GM18858 (cell line): ENCODE data around the gene RAB11B.
"Not testable (repeated sequence)": the region's sequence is repeated elsewhere in the genome, so short reads cannot be mapped to it uniquely, and the experiment has no call there.

Source experiments
- ATAC-seq: cut with Tn5 transposase; IDR thresholded peaks from one replicate; pipeline ENCODE4 v1.9.1; 2021; ENCODE audit not compliant: unreplicated experiment

The RAB11B gene

DNA sequence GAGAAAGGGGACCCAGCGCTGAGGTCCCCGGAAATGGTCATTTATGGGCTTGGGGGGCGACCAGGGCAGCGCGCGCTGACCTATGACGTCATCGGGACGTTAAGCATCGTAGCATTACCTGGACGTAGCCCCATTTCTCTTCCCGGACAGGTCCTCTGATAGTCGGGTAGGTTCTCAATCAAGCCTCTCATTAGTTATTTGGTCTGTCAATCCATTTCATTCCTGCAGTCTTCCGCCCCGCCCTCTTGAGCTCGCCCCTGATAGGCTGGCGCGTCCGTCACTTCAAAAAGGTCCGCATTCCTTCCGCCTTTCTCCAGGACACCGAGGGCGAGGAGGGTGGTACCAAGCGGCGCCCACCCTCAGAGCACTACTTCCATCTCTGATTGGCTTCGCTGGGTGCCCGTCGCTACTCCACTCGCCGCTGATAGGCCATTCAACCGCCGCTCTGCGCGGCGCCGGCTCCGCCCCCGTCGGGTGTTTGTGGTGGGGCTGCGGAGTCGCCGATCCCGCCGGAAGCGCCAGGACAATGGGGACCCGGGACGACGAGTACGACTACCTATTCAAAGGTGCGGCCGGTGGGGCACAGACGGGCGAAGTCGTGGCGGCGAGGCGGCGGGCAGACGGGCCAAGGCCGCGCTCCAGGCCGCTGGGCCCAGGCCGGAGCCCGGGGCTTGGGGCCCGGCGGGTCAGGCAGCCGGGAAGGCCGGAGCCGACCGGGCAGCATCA lies at the start of gene RAB11B:
Gene RAB11B, plus strand, starts transcription at position 470 of the 726 bp plus-strand sequence. Its CDS starts 57 bp downstream, at position 527.
- ATAC-seq: peak; percentile 88

DNA sequence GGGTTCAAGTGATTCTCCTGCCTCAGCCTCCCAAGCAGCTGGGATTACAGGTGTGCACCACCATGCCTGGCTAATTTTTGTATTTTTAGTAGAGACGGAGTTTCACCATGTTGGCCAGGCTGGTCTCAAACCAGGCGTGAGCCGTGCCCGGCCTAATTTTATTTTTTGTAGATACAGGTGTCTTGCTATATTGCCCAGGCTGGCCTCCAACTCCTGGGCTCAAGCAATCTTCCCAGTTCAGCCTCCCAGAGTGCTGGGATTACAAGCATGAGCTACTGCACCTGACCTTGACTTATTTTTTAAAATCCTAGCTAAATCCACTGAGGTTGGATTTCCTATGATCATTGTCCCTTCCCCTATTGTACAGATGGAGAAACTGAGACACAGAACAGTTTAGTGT lies 48.7 kb upstream of the RAB11B start:
- not testable (repeated sequence) for ATAC-seq

DNA sequence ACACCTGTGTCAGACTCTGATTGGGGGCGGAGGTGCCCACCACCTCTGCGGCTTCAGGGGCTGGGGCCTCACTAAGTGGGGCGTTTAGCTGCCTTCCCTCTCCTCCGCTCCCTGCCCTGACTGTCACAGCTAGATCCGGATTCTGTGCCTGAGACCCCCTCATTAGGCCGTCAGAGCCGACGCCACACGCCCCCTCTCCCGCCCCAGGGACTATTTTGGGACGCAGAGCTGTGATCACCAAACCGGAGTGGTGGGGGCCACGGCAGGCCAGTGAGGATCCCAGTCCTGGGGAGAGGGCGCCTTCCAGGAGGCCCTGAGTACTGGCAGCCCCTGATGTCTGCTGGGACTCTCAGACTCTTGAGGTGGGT lies 47.9 kb upstream of the RAB11B start:
- no peak for ATAC-seq

DNA sequence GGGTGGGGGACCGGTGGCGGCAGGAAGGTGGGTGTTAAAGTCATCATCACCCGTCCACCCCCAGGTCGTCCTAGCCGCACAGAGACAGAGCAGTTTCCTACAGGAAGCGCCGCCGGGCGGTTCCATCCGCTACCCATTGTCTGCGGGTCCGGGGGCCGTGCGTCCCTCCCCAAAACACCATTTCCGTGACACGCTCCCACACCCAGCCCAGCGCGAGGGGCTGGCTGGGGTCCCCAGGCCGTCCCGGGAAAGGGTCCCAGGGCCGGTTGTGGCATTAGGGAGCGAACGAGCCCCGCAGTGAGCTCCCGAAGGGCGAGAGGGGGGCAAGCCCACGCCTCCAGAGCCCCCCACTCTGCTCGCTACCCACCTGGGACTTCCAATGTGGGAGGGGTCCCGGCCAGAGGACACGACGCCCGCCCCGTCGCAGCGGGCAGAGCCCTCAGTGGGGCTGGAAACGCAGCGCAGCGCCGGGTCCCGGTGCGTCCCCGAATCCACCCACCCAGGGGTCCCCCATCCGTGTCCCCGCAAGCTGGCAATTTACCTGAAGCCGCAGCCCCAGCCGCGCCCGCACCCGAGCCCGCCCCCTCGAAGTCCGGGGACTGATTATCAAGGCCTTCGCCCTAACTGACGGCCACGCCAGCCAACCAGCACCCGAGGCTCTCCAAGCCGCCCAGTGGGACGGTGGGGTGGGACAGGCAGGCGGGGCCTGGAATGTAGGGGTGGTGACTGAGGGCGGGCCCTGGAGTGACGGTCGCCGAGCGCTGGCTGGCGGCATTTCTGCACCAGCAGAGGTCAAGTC lies 47.3 kb upstream of the RAB11B start, which contains the start of gene KANK3:
Gene KANK3, minus strand, starts transcription at position 579 of the 799 bp plus-strand sequence. CDS start 5,434 bp downstream, outside the sequence.
- ATAC-seq: no peak

DNA sequence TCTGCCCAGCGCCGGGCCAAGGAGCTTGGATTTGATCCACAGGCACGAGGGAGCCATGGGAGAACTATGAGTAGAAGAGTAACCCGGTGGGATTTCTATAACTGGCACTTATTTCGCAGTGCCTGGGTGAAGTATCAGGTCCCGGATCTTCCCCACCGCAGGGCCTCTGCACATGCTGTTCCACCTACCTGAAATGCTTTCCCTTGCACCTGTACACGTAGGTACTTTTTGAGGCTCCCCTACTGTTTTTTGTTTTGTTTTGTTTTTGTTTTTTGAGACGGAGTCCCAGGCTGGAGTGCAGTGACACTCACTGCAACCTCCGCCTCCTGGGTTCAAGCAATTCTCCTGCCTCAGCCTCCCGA lies 46.7 kb upstream of the RAB11B start:
- ATAC-seq: no peak

DNA sequence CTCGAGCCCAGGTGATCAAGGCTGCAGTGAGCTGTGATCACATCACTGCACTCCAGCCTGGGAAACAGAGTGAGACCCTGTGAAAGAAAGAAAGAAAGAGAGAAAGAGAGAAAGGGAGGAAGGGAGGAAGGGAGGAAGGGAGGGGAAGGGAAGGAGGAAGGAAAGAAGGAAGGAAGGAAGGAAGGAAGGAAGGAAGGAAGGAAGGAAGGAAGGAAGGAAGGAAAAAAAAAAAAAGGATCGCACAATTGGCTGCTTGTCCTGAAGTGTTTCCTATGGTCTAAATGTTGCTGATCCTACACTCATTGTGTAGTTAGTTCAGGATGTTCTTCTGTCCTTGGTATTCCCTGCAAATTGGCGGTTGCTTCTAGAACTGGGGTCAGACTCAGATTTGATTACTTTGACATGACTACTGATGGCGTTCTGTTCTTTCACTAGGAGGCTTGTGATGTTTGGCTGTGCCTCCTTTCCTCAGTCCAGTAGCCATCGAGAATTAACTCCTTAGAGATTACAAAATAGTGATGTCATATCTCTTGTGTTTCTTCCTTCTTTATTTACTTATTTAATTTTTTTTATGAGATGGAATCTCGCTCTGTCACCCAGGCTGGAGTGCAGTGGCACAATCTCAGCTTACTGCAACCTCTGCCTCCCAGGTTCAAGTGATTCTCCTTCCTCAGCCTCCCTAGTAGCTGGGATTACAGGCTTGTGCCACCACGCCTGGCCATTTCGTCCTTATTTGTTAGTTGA lies 40.4 kb upstream of the RAB11B start:
- ATAC-seq: not testable (repeated sequence)

DNA sequence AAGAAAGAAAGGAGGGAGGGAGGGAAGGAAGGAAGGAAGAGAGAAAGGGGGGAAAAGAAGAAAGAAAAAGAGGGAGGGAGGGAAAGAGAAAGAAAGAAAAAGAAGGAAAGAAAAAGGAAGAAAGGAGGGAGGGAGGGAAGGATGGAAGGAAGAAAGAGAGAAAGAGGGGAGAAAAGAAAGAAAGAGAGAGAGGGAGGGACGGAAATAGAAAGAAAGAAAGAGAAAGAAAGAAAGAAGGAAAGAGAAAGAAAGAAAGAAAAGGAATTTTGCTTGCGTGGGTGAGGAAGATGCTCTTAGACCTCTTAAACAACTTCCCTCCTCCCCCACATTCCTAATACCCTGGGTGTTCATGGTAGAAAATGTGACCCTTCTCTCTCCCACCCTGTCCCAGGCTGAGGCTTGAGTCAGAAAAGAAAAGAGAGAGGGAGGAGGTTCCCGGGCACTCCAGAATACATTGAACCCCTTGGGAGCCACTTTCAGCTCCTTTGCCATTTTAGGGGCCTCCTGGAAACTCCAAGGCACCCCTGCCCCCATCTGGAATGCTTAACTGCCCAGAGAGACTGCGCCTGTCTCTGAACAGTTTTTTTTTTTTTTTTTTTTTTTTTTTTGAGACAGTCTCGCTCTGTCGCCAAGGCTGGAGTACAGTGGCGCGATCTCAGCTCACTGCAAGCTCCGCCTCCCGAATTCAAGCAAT lies 37.9 kb upstream of the RAB11B start:
- no peak for ATAC-seq

DNA sequence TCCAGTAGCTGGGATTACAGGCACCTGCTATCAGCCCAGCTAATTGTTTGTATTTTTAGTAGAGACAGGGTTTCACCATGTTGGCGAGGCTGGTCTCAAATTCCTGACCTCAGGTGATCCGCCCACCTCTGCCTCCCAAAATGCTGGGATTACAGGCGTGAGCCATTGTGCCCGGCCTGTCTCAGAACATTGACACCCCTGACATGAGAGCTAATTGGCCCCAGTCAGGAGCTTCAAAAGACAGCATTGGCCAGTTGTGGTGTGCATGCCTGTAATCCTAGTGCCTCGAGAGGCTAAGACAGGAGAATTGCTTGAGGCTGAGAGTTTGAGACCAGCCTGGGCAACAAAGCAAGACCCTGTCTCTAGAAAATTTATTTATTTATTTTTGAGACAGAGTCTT lies 37.3 kb upstream of the RAB11B start:
- not testable (repeated sequence) for ATAC-seq

DNA sequence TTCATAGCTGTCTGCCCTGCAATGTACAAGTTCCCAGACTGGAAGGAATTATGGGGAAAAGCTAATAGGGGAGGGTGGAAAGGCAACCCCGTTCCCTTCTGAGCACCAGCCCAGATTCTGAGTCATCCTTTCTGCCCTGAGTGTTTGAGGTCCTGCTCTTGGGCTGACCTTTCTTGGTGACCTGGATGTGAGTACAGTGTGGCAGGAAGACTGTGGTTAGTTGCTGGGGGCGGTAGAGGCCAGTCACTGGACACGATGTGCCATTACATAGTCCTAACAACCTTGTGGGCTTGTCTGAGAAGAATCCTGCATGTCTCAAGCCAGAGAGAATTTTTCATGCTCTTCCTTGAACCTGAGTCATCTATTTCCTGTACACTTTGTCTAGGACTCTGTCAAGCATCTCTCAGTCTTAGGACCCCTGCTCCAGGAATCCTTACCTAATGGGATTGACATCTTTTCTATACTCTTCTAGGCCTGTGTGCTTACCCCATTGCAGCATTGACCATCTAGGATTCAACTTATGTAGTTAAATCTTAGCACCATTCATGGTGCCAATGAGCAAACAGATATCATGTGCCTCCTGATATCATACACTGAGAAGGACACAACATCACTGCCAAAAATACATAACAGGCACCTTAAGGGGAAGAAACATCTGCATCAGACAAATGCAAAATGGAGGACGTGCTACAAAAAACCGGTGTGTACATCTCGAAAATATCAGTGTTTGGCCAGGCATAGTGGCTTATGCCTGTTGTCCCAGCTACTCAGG lies 34.3 kb upstream of the RAB11B start:
- no peak for ATAC-seq

DNA sequence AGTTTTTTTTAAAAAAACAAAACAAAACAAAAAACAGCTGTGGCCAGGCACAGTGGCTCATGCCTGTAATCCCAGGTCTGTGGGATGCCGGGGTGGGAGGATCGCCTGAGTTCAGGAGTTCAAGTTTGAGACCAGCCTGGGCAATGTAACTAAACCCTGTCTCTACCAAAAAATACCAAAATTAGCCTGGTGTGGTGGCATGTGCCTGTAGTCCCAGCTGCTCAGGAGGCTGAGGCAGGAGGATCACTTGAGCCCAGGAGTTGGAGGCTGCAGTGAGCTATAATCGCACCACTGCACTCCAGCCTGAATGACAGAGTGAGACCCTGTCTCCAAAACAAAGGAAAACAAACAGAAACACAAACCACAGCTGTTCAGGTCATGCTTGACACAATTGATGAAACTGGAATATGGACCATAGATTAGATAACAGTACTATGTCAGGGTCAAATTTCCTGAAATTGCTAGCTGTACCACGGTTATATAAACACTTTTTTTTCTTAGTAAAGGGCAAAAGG lies 33.1 kb upstream of the RAB11B start:
- no peak for ATAC-seq

DNA sequence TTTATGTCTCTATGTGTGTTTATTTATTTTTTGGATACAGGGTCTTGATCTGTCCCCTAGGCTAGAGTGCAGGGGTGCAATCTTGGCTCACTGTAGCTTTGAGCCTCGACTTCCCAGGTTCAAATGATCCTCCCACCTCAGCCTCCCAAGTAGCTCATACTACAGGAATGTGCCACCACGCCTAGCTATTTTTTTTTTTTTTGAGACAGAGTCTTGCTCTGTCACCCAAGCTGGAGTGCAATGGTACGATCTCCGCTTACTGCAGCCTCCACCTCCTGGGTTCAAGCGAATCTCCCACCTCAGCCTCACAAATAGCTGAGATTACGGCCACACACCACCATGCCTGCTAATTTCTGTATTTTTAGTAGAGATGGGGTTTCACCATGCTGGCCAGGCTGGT lies 31.2 kb upstream of the RAB11B start:
- ATAC-seq: no peak

DNA sequence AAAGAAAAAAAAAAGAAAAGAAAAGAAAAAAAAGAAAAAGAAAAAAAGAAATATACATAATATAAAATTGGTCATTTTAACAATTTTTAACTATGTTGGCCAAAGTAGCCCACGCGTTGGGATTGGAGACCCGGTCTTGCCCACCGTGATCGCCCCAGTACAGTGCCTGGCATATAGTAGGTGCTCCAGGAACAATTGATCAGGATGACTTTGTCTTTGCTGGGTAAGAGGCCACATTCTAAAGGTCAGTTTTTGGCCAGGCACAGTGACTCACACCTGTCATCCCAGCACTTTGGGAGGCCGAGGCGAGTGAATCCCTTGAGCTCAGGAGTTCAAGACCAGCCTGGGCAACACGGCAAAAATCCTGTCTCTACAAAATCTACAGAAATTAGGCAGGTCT lies 30.0 kb upstream of the RAB11B start:
- no peak for ATAC-seq

DNA sequence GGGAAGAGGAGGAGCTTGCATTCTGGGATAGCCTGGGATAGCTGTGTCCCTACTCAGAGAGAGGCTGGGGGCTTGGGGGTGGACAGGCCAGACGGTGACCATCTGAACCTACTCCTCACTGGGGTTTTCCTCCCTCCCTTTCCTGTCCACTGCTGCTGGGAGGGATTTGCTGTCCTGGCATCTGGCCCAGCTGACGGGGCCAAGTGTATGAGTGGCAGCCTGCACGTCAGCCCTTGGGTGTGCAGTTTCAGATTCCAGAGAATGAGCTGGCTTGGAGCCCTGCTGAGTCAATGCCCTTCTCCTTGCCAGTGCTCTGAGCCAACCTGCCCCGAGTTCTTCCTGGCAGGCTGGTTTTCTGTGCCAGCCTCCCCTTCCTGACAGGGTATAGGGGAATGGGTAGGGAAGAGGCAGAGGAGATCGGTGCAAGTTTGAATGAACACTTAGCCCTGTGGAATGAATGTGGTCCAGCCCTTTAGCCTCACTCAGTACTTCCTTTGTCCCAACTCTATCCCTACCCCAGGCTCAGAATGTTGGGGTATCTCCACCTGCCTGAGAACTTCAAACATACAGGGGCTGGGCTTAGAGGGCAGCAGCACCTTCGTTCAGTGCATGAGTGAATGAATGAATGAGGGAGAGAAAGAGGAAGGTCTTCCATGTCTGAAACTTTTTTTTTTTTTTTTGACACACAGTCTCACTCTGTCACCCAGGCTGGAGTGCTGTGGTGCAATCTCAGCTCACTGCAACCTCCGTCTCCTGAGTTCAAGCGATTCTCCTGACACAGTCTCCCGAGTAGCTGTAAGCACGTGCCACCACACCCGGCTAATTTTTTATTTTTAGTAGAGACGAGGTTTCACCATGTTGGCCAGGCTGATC lies 28.0 kb upstream of the RAB11B start:
- no peak for ATAC-seq

DNA sequence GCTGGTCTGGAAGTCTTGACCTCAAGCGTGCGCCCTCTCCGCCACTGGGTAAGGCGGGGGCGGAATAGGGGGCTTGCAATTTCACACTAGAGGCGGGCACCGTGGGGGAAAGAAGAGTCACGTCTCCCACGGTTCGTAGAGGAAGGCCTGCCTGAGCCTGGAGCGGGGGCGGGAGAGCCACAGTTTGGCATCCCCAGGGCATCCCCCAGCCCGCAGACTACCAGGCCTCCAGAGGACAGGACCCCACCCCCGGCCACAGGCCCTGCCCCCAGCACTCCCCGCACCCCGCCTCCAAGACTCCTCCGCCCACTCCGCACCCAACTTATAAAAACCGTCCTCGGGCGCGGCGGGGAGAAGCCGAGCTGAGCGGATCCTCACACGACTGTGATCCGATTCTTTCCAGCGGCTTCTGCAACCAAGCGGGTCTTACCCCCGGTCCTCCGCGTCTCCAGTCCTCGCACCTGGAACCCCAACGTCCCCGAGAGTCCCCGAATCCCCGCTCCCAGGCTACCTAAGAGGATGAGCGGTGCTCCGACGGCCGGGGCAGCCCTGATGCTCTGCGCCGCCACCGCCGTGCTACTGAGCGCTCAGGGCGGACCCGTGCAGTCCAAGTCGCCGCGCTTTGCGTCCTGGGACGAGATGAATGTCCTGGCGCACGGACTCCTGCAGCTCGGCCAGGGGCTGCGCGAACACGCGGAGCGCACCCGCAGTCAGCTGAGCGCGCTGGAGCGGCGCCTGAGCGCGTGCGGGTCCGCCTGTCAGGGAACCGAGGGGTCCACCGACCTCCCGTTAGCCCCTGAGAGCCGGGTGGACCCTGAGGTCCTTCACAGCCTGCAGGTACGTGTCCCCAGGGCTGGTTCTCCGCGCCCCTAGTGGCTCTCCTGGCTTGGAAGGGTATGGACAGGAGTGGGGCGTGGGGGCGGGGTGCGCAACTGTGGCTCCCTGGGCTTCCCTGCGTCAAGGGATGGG lies 26.1 kb upstream of the RAB11B start, which contains the start of gene ANGPTL4:
Gene ANGPTL4, plus strand, starts transcription at position 353 of the 969 bp plus-strand sequence. Its CDS starts 167 bp downstream, at position 520.
- no peak for ATAC-seq

DNA sequence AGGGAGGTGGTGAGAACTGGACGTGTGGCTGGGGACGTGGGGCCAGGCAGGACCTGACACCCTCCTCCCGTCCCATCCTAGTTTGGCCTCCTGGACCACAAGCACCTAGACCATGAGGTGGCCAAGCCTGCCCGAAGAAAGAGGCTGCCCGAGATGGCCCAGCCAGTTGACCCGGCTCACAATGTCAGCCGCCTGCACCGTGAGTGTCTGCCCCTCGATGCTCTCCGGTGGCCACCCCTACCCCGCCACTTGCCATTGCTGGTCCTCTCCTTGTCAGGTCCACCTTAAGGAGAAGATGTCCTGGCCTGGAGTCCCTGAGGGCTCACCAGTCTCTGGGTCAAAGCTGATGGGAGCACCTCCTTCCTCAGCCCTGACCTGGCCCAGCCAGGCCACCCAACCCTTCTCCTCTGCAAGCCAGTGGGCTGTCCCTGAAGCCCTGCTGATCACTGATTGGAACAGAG lies 24.0 kb upstream of the RAB11B start:
- no peak for ATAC-seq

DNA sequence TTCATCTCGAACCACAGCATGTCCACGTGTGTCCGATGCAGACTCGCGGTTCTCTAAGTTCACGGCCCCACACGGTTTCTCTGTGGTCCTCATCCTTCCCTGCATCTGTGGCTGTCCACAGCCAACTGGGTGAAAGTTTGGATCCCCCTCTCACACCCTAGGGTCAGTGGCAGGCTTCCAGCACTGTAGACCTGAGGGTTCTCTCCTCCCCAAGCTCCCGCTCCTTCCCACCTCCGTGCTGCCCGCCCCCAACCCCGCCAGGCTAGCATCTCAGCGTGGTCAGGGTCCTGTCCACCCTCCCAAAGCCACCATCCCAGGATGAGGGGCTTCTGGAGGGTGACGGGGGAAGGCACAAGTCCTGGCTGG lies 23.2 kb upstream of the RAB11B start:
- ATAC-seq: no peak

DNA sequence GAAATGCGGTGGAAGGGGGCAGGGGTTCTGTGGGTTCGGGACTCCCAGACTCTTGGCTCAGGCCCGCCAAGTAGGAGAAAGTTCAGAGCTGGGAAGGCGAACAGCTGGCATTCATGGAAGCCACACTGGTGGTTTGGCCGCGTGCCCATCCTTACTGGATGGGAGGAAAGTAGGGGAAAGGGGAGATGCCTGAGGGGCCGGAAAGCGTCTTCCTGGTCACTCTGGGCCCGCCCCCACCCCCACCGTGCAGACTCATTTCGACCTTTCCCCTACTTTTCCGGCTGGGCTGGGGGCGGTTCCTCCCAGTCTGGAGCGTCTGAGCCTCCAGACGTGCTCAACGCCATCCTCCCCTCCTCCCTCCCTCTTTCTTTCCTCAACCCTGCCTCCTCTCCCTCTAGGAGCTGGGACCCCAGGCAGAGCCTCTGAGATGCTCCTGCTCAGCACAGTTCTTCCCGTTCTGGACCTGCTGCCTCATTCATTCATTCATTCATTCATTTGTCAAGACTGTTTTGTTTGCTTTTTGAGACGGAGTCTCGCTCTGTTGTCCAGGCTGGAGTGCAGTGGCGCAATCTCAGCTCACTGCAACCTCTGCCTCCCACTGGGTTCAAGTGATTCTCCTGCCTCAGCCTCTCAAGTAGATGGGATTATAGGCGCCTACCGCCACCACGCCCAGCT lies 22.7 kb upstream of the RAB11B start:
- no peak for ATAC-seq
